ENCODE data around the gene CRYBB1.

Gene CRYBB1

DNA sequence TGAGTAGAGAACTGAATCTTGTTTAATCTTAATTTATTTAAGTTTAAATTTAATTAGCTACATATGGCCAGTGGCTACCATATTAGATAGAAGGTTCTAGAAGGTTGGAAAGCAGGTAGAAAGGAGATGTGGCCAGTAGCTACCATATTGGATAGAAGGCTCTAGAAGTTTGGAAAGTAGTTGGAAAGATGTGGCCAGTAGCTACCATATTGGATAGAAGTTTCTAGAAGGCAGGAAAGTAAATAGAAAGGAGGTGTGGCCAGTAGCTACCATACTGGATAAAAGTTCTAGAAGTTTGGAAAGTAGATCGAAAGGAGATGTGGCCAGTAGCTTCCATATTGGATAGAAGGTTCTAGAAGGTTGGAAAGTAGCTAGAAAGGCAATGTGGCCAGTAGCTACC is 6.2 kb upstream of the CRYBB1 start:
- H3K4me2 ChIP-seq (ENCODE audit: low read length), result no peak overlapping the region
- no peak overlapping the region for H2AFZ ChIP-seq (ENCODE audit: insufficient read depth, low read length, poor library complexity)
- no peaks in the 10 kb centered on the region for H3K27me3 ChIP-seq (ENCODE audit: insufficient read depth, low read length)
- WGBS (ENCODE audit: extremely low coverage, insufficient coverage, insufficient read length), result no CpG with 5 or more reads among the region's 1 CpG
- H3K4me1 ChIP-seq (ENCODE audit: control insufficient read depth in 1 of 2, insufficient read depth in 2 of 2, low read length in 2 of 2), result no peaks in the 10 kb centered on the region
- H3K14ac ChIP-seq (ENCODE audit: low read length), result no peak overlapping the region
- H2BK12ac ChIP-seq (ENCODE audit: low read length), result no peak overlapping the region
- no peak overlapping the region for H2BK5ac ChIP-seq (ENCODE audit: low read depth, low read length, poor library complexity)
- no peak overlapping the region for H4K8ac ChIP-seq (ENCODE audit: low read depth, low read length)
- H4K12ac ChIP-seq (ENCODE audit: low read depth, low read length), result no peak overlapping the region
- H3K18ac ChIP-seq (ENCODE audit: low read length), result no peak overlapping the region
- no peaks in the 10 kb centered on the region for H3K79me1 ChIP-seq (ENCODE audit: low read length)
- no peak overlapping the region for H3K27ac ChIP-seq (ENCODE audit: low read depth, low read length)
- H3K4me3 ChIP-seq (ENCODE audit: low read depth, low read length), result no peak overlapping the region
- no peak overlapping the region for H2BK120ac ChIP-seq (ENCODE audit: insufficient read depth, low read length, poor library complexity)
- H4K91ac ChIP-seq (ENCODE audit: low read depth, low read length), result no peak overlapping the region
- DNase-seq, result no peak
- peaks cover 4% of the 10 kb centered on the region for H3K9me3 ChIP-seq (ENCODE audit: insufficient read depth, low read depth, low read length)
- no peak overlapping the region for H2AK5ac ChIP-seq (ENCODE audit: low read length)
- H3K9ac ChIP-seq (ENCODE audit: low read length), result no peak overlapping the region
- H3K23ac ChIP-seq (ENCODE audit: low read length), result no peak overlapping the region
- no peaks in the 10 kb centered on the region for H3K36me3 ChIP-seq (ENCODE audit: control insufficient read depth in 1 of 2, insufficient read depth in 2 of 2, low read length in 2 of 2)
- H3K4ac ChIP-seq (ENCODE audit: low read depth, low read length), result no peak overlapping the region
- no peaks in the 10 kb centered on the region for H3K79me2 ChIP-seq (ENCODE audit: control insufficient read depth, insufficient read depth, low read length, poor library complexity)

DNA sequence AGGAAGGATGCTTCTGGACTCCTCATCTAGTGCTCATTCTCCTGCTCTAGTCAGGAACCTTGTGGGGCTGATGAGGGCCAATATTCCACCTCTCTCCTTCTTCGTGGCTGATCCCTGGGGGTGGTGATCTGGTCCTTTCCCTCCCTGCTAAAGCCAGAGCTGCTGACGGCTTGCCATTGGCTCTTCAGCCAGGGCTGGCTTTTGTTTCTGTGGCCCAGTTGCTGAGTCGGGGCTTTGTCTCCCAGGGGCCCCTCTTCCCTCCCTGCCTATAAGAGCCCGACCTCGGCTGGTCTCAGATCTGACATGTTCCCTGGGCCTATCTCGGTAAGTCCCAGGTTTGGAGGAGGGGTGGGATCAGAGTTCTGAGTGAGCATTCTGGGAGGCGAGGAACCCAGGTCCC is 3.8 kb upstream of the CRYBB1 start, which contains the start of gene CRYBA4:
Gene CRYBA4 (plus strand): TSS at position 301 of the 400 bp plus-strand sequence. CDS start 634 bp downstream, outside the sequence.
- Histone ChIP-seq H3K4me1 (ENCODE audit: control insufficient read depth in 1 of 2, insufficient read depth in 2 of 2, low read length in 2 of 2) (no peaks in the 10 kb centered on the region), H3K36me3 (ENCODE audit: control insufficient read depth in 1 of 2, insufficient read depth in 2 of 2, low read length in 2 of 2) (no peaks in the 10 kb centered on the region), H3K9me3 (ENCODE audit: insufficient read depth, low read depth, low read length) (peaks cover 4% of the 10 kb centered on the region), H3K23ac (ENCODE audit: low read length) (no peak within 1 kb of the TSS), H3K79me2 (ENCODE audit: control insufficient read depth, insufficient read depth, low read length, poor library complexity) (no peaks in the 10 kb centered on the region), H4K8ac (ENCODE audit: low read depth, low read length) (no peak within 1 kb of the TSS), H3K4me2 (ENCODE audit: low read length) (no peak within 1 kb of the TSS), H3K27ac (ENCODE audit: low read depth, low read length) (no peak within 1 kb of the TSS), H2AK5ac (ENCODE audit: low read length) (no peak within 1 kb of the TSS), H2BK12ac (ENCODE audit: low read length) (no peak within 1 kb of the TSS), H3K79me1 (ENCODE audit: low read length) (no peaks in the 10 kb centered on the region), H3K14ac (ENCODE audit: low read length) (no peak within 1 kb of the TSS), H3K27me3 (ENCODE audit: insufficient read depth, low read length) (no peaks in the 10 kb centered on the region), H2BK5ac (ENCODE audit: low read depth, low read length, poor library complexity) (no peak within 1 kb of the TSS), H3K4me3 (ENCODE audit: low read depth, low read length) (no peak within 1 kb of the TSS), H4K91ac (ENCODE audit: low read depth, low read length) (no peak within 1 kb of the TSS), H3K18ac (ENCODE audit: low read length) (no peak within 1 kb of the TSS), H3K9ac (ENCODE audit: low read length) (no peak within 1 kb of the TSS), H3K4ac (ENCODE audit: low read depth, low read length) (no peak within 1 kb of the TSS), H2AFZ (ENCODE audit: insufficient read depth, low read length, poor library complexity) (no peak within 1 kb of the TSS), H4K12ac (ENCODE audit: low read depth, low read length) (no peak within 1 kb of the TSS), H2BK120ac (ENCODE audit: insufficient read depth, low read length, poor library complexity) (no peak within 1 kb of the TSS)
- WGBS (ENCODE audit: extremely low coverage, insufficient coverage, insufficient read length), result no CpG with 5 or more reads among the region's 7 CpGs
- DNase-seq, result no peak

DNA sequence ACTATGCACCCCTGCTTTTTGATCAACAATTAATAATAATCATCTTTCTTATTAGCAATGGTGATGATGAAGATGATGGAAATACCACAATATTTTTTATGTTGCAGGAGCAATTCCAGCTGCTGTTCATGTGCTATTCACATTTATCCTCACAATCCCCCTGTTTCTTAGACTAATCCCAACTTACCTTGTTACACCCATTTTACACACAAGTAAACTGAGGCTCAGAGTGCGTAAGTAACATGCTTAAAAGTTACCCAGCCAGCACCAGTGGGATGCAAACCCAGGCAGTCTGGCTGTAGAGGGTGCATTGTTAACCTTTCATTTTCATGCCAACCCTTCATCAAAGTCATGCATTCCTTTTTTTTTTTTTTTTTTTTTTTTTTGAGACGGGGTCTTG is 2.4 kb upstream of the CRYBB1 start:
- WGBS (ENCODE audit: extremely low coverage, insufficient coverage, insufficient read length), result no CpG with 5 or more reads among the region's 2 CpGs

GRCh38 chr22:26619510-26619909 is 1.7 kb upstream of the CRYBB1 start:
- H3K36me3 ChIP-seq (ENCODE audit: control insufficient read depth in 1 of 2, insufficient read depth in 2 of 2, low read length in 2 of 2), result no peaks in the 10 kb centered on the region
- H3K4ac ChIP-seq (ENCODE audit: low read depth, low read length), result no peak overlapping the region
- H3K4me1 ChIP-seq (ENCODE audit: control insufficient read depth in 1 of 2, insufficient read depth in 2 of 2, low read length in 2 of 2), result no peaks in the 10 kb centered on the region
- no peak for DNase-seq
- H2AFZ ChIP-seq (ENCODE audit: insufficient read depth, low read length, poor library complexity), result no peak overlapping the region
- no peak overlapping the region for H3K4me3 ChIP-seq (ENCODE audit: low read depth, low read length)
- H4K12ac ChIP-seq (ENCODE audit: low read depth, low read length), result no peak overlapping the region
- H3K27ac ChIP-seq (ENCODE audit: low read depth, low read length), result no peak overlapping the region
- H2AK5ac ChIP-seq (ENCODE audit: low read length), result no peak overlapping the region
- WGBS (ENCODE audit: extremely low coverage, insufficient coverage, insufficient read length), result no CpG with 5 or more reads among the region's 6 CpGs
- no peak overlapping the region for H3K9ac ChIP-seq (ENCODE audit: low read length)
- H3K18ac ChIP-seq (ENCODE audit: low read length), result no peak overlapping the region
- no peaks in the 10 kb centered on the region for H3K79me1 ChIP-seq (ENCODE audit: low read length)
- H2BK12ac ChIP-seq (ENCODE audit: low read length), result no peak overlapping the region
- no peak overlapping the region for H3K4me2 ChIP-seq (ENCODE audit: low read length)
- no peaks in the 10 kb centered on the region for H3K79me2 ChIP-seq (ENCODE audit: control insufficient read depth, insufficient read depth, low read length, poor library complexity)
- no peak overlapping the region for H2BK5ac ChIP-seq (ENCODE audit: low read depth, low read length, poor library complexity)
- H4K8ac ChIP-seq (ENCODE audit: low read depth, low read length), result no peak overlapping the region
- H3K14ac ChIP-seq (ENCODE audit: low read length), result no peak overlapping the region
- no peak overlapping the region for H3K23ac ChIP-seq (ENCODE audit: low read length)
- H2BK120ac ChIP-seq (ENCODE audit: insufficient read depth, low read length, poor library complexity), result no peak overlapping the region
- H3K9me3 ChIP-seq (ENCODE audit: insufficient read depth, low read depth, low read length), result peaks cover 2% of the 10 kb centered on the region
- H3K27me3 ChIP-seq (ENCODE audit: insufficient read depth, low read length), result no peaks in the 10 kb centered on the region
- no peak overlapping the region for H4K91ac ChIP-seq (ENCODE audit: low read depth, low read length)

More for the DNA sequence above, 2.4 kb upstream of the CRYBB1 start:
- H4K12ac ChIP-seq (ENCODE audit: low read depth, low read length), result no peak overlapping the region
- peaks cover 6% of the 10 kb centered on the region for H3K9me3 ChIP-seq (ENCODE audit: insufficient read depth, low read depth, low read length)
- H2AK5ac ChIP-seq (ENCODE audit: low read length), result no peak overlapping the region
- H3K18ac ChIP-seq (ENCODE audit: low read length), result no peak overlapping the region
- no peaks in the 10 kb centered on the region for H3K36me3 ChIP-seq (ENCODE audit: control insufficient read depth in 1 of 2, insufficient read depth in 2 of 2, low read length in 2 of 2)
- no peak overlapping the region for H4K8ac ChIP-seq (ENCODE audit: low read depth, low read length)
- H2BK12ac ChIP-seq (ENCODE audit: low read length), result no peak overlapping the region
- H3K14ac ChIP-seq (ENCODE audit: low read length), result no peak overlapping the region
- no peaks in the 10 kb centered on the region for H3K4me1 ChIP-seq (ENCODE audit: control insufficient read depth in 1 of 2, insufficient read depth in 2 of 2, low read length in 2 of 2)
- no peak overlapping the region for H2BK120ac ChIP-seq (ENCODE audit: insufficient read depth, low read length, poor library complexity)
- no peak overlapping the region for H2AFZ ChIP-seq (ENCODE audit: insufficient read depth, low read length, poor library complexity)
- H3K79me1 ChIP-seq (ENCODE audit: low read length), result no peaks in the 10 kb centered on the region
- no peak overlapping the region for H3K4me2 ChIP-seq (ENCODE audit: low read length)
- no peak overlapping the region for H3K4ac ChIP-seq (ENCODE audit: low read depth, low read length)
- H3K27me3 ChIP-seq (ENCODE audit: insufficient read depth, low read length), result no peaks in the 10 kb centered on the region
- H3K4me3 ChIP-seq (ENCODE audit: low read depth, low read length), result no peak overlapping the region
- no peak for DNase-seq
- no peak overlapping the region for H3K9ac ChIP-seq (ENCODE audit: low read length)
- H3K79me2 ChIP-seq (ENCODE audit: control insufficient read depth, insufficient read depth, low read length, poor library complexity), result no peaks in the 10 kb centered on the region
- no peak overlapping the region for H4K91ac ChIP-seq (ENCODE audit: low read depth, low read length)
- no peak overlapping the region for H3K27ac ChIP-seq (ENCODE audit: low read depth, low read length)
- no peak overlapping the region for H2BK5ac ChIP-seq (ENCODE audit: low read depth, low read length, poor library complexity)
- no peak overlapping the region for H3K23ac ChIP-seq (ENCODE audit: low read length)
